HG03342 (cell line): ENCODE data around the gene PGA4.
A peak's percentile ranks its signal among the peaks of the same experiment; 100 is the strongest.
"Not testable (repeated sequence)": the region's sequence is repeated elsewhere in the genome, so short reads cannot be mapped to it uniquely, and the experiment has no call there.

Experiments used
- ATAC-seq: cut with Tn5 transposase; IDR thresholded peaks from one replicate; pipeline ENCODE4 v1.9.1; 2021; ENCODE audit warnings: mild to moderate bottlenecking, moderate library complexity; ENCODE audit not compliant: unreplicated experiment

Gene PGA4

DNA sequence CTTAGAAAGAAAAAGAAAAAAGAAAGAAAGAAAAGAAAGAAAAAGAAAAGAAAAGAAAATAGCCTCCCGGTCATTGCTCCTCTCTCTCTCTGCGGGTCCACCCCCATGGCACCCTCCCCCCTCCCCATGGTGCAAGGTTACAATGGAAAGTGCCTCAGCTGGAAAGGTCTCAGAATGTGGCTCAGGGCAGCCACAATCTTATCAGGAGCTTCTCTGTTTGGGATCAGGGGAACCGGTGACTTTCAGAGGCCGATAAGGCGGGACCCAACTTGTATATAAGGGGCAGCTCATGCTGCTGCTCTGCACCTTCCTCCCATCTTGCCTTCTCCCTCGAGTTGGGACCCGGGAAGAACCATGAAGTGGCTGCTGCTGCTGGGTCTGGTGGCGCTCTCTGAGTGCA, at the start of gene PGA4:
Gene PGA4 (plus strand): TSS at position 301 of the 400 bp plus-strand sequence. CDS start 54 bp downstream, at position 355.
- not testable (repeated sequence) for ATAC-seq

DNA sequence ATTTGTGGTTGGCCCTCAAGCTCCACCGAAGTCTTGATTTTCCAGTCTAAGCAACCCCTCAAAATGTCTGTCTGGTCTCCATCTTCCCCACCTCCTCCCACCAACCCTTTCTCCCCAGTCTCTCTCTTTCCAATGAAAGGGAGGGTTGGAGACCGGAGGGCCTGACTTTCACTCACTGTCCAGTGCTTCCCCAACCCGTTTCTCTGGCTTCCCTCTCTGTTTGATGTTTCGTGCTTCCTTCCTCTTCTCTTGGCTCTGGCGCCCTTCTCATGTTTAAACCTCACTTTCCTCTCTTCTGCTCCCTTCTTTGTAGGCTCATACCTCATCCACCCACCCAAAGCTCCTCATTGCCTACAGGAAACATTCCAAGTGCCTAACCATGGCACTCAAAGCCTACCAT, 49.8 kb upstream of the PGA4 start:
- ATAC-seq, result no peak

DNA sequence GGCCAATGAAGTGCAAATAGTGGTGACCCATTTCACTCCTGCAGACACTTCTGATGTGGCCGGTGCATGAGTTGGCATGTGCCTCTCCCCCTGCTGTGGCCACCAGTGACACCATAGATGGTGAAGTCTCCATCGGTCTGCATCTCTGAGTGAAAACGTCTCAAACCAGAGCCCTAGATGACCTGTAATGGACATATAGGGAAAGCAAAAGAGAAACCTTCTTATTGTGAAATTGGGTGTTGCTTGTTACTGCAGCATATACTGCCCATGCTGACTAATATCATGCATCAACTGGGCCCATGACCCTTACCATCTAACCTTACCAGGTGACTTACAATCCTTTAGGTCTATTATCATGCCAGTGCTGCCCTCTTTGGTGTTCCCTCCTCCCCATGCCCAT, 49.3 kb upstream of the PGA4 start:
- no peak for ATAC-seq

DNA sequence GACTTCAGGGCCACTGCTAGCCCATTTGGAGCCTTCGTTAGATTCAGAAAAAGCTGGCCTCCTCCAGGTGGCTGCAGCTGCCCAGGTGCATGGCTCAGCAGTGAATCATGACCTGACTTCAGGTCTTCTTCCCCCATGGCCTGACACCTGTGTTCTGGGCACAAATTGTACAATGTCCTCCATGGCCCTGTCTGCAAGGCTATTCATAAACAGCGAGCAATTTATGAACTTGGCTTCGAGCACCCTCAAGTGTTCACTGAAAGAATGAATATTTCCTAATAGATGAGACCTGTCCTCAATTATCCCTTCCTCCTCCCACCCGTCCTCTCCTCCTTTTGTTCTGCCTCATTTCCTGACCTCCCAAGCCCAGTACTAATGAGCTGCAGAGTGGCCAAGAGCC, 48.7 kb upstream of the PGA4 start:
- no peak for ATAC-seq

DNA sequence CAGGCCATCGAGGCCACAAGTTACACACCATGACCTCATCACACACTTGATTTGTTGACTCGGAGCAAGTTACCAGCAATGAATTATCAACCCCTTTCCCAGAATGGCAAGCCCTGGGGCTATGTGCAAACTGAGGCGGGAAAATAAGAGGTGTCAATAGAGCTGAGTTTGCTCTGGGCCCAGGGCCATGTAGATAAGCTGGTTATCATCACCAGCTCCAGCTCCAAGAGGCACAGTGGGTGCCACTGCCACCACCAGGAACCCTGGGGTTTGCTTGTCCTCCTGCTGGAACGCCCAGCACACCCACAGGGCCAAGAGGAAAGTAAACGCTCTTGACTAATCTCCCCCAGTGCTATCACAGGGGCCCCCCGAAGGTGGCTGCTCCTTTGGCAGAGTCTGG, 47.9 kb upstream of the PGA4 start:
- no peak for ATAC-seq

DNA sequence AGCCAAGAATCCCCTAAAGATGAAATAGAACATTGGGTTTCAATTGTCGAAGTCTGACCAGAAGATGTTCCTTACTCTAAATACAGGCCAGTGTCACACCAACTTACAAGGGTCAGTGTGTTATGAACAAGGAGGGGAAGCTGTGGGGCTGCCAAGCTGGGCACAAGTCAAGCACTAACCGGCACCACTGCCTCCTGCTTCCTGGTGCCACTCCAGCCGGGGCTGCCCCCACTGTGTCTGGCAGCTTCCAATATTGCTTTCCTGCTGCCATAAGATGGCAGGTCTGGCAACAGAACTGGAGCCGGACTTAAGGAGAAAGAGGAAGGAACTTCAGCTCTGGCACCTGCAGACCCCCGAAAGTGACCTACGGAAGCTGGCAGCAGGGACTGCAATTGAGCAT, 47.2 kb upstream of the PGA4 start:
- no peak for ATAC-seq

DNA sequence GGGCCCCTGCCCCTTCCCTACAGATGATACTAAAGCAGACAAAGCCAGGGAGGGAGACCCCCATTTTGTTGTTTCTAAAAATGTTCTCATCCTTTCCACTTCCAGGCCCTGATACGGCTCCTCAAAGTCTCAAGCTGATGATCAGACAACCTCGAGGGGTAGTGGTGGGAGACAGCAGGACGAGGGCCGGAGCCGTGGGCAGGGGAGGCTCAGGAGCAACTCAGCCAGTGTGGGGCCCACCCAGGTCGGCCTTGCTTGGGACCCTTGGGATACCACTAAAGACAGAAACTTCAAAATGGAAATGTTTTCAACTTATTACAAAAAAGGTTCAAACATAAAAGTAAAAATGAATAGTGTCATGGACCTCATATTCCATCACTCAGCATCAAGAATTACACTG, 45.7 kb upstream of the PGA4 start:
- ATAC-seq, result no peak

DNA sequence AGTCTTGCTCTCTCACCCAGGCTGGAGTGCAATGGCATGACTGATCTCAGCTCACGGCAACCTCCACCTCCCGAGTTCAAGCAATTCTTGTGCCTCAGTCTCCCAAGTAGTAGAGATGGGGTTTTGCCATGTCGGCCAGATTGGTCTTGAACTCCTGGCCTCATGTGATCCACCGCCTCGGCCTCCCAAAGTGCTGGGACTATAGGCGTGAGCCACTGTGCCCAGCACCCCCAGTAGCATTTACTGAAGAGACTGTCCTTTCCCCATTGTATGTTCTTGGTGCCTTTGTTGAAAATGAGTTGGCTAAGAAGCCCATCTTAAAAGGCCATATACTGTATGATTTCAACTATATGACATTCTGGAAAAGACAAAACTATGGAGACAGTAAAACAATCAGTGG, 41.9 kb upstream of the PGA4 start:
- ATAC-seq, result not testable (repeated sequence)

DNA sequence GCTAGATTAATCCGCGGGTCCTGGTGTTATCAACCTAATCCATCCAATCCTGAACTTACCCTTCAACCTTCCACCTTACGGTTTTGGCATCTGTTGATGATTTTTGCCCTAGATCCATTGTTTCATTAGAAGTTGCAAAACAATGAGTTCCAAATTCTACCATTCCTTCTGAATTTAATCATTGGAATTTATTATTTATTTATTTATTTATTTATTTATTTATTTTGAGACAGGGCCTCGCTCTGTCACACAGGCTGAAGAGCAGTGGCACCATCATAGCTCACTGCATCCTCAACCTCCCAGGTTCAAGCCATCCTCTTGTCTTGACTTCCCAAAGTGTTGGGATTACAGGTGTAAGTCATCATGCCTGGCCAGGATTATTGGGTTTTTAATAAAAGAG, 40.7 kb upstream of the PGA4 start:
- ATAC-seq, result no peak

DNA sequence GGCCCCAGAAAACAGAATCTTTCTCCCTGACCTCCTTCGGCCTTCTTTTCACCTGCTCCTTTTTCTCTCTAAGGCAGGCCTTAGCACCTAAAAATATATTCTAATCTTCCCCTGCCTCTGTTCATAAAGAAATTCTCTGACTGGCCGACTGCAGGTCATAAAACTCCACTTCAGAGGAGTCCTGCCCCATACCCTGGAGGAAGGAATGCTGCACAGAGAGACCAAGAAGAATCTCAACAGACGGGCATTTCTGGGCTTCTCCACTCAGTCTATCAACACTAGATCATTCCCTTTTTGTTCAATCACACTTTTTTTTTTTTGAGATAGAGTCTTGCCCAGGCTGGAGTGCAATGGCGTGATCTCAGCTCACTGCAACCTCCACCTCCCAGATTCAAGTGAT, 38.5 kb upstream of the PGA4 start:
- no peak for ATAC-seq

DNA sequence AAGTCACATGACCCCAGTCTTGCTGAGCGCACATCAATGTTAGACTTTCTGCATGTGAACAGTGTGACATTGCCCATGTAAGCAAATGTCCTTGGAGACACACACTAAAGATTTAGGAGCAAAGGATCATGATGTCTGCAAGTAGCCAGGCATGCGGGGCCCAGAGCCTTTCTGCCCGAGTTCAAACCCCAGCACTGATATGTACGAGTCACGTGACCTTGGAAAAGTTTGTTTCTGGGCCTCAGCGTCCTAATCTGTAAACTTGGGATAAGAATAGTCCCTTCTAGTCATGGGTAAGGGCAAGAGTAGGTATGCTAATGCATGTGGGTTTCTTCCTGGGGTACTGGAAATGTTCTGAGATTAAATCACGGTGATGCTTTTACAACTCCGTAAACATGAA, 35.6 kb upstream of the PGA4 start:
- ATAC-seq, result no peak

DNA sequence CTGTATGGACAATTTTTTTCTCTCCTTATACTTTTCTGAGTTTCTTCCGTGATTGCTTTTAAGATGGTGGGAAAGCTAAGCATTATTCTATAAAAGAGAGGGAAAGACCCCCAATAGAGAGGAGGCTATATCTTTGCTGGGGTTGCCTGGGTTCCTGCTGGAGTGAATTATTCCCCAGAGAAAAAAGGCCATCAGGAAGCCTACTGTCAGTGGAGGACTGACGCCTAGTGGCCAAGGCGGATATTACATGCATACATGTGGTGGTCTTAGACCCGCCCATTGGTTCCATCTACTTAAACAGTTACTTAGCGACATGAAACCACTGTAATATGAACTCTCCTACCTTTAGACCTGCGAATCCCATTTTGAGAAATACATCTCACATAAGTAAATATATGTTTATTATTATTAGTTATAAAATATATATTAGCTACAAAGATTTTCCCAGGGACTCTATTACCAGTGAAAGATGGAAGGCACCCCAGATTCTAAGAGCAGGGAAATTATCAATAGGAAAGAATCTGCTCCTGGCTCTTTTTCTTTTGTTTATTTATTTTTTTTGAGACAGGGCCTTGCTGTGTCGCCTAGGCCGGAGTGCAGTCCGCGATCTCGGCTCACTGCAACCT, 34.5 kb upstream of the PGA4 start:
- peak; percentile 53 for ATAC-seq

DNA sequence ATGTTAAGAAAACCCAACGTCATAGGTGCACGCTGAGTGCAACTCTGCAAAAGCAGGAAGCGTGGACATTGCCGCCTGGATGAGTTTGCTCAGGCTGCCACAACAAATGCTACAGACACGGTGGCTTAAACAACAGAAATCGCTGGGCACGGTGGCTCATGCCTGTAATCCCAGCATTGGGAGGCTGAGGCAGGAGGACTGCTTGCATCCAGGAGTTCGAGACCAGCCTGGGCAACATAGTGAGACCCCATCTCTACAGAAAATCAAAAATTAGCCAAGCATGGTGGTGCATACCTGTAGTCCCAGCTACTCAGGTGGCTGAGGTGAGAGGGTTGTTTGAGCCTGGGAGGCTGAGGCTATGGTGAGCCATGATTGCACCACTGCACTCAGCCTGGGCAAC, 32.2 kb upstream of the PGA4 start:
- ATAC-seq, result no peak

DNA sequence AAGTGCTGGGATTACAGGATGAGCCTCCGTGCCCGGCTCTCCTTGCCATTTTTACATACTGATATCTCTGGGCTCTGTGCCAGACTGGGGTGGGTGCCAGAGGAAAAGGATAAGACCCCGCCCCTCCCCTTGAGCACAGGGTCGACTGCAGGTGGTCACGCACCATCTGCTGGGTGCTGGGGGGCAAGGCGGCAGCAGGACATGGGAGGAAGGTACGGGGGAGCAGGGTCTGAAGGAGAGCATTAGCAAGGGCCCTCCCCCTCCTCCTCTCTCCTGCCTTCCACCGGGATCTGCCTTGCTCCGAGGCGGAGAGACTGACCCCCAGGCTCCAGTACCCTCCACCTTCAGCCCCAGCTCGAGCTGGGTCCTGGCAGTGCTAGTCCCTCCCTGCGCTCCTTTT, 28.6 kb upstream of the PGA4 start:
- ATAC-seq, result no peak

DNA sequence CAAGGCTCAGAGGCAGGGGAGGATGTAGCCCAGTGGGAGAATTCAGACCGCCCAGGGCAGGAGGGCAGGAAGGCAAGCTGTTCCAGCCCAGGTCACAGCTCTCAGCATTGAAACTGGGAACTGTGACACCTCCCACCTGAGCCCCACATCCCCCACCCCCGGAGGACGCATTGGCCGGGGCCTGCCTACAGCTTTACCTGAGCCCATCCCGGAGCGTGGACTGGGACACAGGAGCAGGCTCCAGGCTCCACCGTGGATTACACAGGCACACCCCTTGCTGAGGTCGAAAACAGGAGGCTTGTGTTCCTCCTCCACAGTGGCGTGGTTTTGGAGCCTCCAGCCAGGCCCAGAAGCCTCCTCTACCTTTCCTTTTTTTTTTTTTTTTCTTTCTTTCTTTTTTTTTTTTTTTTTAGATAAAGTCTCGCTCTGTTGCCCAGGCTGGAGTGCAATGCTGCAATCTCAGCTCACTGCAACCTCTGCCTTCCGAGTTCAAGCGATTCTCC, 27.9 kb upstream of the PGA4 start:
- ATAC-seq, result no peak

DNA sequence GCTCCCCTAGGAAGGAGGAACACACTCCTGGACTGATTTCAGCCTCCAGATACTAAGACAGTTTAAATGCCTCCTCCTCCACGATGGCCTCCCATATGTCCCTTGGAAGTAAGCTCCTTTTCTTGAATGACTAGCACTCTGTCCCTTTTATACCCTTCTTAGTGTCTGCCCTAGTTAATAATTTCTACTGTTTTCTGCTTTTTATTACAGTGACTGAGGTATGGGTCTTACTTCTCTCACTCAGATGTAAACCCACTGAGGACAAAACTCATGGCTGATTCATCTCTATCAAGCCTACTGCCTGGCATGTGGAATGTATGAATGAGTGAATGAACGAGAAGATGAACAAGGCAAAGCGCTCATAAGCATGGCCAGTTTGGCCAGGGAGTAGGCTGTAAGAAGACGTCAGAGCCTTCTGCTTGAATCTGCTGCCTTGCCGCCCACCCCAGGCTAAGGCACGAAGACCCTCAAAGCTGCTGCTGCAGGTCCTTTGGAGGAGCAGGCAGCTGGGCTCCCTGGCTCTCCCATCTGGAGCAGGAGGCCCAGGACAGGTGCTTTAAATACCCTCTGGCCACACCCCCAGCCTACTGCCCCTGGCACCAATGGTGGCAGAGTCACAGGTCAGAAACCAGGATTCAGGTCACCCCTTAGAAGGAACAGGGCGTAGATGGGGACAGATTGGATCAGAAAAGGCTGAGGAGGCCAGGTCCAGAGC, 27.0 kb upstream of the PGA4 start:
- no peak for ATAC-seq

DNA sequence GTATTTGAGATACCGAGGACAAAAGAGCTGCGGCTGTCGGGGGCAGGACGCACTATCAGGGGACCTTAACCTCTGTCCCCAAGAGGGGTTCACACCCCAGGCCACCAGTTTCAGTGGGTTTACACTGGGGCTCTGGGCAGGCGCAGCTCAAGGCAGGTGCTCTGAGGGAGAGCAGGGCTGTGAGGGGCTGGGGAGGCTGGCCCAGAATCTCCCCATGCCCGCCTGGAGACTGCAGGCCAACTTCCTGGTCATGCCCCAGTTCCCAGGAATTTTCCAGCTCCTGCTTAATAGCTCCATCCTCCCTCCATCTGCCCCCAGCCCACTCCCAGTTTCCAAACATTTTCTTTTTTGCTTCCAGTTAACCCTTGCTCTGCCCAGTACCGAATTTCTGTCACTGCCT, 26.4 kb upstream of the PGA4 start:
- no peak for ATAC-seq

DNA sequence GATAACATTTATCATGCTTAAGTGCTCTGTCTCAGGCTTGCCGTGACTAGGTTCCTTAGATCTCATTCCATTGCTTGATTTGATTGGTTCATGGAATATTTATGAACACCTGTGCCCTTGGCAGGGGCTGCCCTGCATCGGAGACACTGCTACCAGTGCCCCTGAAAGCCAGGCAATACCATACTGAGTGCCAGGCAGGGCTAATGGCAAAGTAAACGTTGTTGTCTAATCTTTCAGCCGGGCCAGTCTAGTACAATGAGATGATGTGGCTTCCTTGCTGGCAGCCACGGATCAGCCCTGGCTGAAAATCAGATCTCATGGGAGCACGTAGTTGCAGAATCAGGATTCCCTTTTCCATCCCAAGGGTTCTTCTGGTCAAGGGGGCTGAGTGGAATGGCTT, 23.8 kb upstream of the PGA4 start:
- no peak for ATAC-seq

DNA sequence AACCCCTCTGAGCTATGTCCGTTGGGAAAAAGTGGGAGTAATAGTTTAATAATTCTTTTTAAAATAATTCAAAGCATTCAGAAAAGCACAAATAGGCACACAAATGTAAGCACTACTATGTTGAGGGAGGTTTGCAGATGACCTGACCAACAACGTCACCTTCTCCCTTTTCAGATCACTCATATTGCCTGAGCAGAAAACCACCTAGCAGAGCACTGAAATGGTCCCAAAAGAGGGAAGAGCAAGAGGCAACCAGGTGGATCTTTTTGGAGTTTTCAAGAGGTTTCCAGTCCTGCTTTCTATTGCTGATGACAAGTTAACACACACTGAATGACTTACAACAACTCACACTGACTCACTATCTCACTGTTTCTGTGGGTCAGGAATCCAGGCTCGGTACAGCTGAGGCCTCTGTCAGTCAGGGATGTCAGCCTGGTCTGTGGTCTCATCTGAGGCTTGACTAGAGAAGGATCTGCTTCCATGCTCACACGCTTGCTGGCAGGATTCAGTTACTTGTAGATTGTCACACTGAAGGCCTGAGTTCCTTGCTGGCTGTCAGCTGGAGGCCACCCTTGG, 23.1 kb upstream of the PGA4 start:
- ATAC-seq, result no peak

DNA sequence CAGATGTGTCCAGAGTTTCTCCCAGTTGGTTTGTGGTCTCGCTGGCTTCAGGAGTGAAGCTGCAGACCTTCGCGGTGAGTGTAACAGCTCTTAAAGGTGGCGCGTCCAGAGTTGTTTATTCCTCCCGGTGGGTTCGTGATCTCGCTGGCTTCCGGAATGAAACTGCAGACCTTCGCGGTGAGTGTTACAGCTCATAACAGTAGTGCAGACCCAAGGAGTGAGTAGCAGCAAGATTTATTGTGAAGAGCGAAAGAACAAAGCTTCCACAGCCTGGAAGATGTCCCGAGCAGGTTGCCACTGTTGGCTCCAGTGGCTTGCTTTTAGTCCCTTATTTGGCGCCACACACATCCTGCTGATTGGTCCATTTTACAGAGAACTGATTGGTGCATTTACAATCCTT, 20.7 kb upstream of the PGA4 start:
- ATAC-seq, result no peak

DNA sequence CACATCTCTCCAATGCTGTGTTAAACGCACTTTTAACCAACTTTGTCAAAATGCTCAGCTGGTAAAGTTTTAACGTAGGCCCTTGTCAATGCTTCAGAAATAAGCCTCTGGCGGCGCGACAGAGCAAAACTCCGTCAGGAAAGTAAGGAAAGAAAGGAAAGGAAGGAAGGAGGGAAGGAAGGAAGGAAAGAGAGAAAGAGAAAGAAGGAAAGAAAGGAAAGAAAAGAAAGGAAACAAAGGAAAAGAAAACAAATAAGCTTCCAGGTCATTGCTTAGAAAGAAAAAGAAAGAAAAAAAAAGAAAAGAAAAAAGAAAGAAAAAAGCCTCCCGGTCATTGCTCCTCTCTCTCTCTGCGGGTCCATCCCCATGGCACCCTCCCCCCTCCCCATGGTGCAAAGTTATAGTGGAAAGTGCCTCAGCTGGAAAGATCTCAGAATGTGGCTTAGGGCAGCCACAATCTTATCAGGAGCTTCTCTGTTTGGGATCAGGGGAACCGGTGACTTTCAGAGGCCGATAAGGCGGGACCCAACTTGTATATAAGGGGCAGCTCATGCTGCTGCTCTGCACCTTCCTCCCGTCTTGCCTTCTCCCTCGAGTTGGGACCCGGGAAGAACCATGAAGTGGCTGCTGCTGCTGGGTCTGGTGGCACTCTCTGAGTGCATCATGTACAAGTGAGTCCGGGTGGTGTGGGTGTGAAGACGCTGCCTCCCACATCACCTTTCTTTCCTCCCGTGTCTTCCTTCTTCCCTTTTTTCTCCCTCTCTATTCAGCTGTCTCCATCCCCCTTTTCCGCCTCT, 19.0 kb upstream of the PGA4 start, which contains the start of gene PGA3:
Gene PGA3 (plus strand): TSS at position 566 of the 797 bp plus-strand sequence. CDS start 50 bp downstream, at position 616.
- ATAC-seq, result not testable (repeated sequence)
